GM19397 (cell line): ENCODE data around the gene IL21R.
"Not testable (repeated sequence)": the region's sequence is repeated elsewhere in the genome, so short reads cannot be mapped to it uniquely, and the experiment has no call there.

ENCODE experiments used
- ATAC-seq: cut with Tn5 transposase; IDR thresholded peaks from one replicate; pipeline ENCODE4 v1.9.1; 2021; ENCODE audit warnings: mild to moderate bottlenecking, moderate library complexity; ENCODE audit not compliant: unreplicated experiment

The IL21R gene

DNA sequence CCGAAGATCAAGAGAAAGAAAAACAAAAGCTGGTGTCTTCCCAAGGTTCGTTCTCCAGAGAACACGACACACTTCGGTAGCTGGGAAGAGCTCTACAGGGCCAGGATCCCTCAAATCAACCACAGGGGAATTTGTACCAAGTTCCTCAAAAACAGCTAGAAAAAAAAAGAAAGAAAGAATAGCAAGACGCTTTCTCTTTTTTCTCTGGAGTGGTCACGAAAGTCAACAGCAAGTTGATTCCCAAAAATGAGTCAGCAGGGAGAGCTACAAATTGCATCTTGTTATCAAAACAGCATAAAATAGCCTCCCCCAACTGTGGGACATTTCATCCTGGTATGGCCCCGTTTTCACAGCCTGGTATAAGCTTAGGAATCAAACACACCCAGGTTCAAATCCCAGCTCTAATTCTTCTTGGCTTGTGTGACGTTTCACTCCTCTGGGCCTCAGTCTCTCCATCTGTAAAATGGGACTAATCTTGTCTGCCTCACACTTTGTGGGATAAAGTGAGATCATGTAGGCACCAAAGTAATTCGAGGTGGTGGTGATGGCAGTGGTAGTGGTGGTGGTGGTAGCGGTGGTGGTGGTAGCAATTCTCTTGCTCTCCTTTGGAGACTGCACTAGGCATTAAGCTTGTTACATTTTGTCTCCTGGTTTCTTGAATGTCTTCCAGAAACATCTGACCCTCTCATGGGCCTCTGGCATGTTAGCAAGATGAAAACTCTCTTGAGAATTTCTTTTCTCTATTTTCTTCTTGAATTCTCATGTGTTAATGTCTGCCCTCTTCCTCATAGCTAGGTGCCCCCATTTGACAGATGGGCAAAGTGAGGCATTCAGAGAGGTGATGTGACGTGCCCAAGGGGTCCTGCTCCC lies 988 bp upstream of the IL21R start:
- no peak for ATAC-seq

DNA sequence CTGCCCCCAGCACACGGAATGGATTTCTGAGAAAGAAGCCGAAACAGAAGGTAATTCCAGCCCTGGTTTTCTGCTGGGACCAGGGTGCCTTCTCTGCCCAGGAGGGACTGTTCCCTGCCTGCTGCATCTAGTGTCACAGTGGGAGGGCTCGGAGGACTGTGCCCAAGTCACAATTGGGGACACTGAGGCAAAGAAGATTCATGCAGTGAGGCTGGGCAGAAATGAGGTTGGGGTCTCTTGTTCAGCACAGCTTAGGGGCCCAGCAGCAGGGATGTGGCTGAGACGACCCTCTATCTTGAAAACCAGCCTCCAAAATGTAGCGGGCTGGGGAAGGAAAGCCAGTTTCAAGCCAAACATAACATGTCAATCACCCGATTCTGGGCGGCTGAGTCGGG lies 592 bp downstream of the IL21R start:
- no peak for ATAC-seq

DNA sequence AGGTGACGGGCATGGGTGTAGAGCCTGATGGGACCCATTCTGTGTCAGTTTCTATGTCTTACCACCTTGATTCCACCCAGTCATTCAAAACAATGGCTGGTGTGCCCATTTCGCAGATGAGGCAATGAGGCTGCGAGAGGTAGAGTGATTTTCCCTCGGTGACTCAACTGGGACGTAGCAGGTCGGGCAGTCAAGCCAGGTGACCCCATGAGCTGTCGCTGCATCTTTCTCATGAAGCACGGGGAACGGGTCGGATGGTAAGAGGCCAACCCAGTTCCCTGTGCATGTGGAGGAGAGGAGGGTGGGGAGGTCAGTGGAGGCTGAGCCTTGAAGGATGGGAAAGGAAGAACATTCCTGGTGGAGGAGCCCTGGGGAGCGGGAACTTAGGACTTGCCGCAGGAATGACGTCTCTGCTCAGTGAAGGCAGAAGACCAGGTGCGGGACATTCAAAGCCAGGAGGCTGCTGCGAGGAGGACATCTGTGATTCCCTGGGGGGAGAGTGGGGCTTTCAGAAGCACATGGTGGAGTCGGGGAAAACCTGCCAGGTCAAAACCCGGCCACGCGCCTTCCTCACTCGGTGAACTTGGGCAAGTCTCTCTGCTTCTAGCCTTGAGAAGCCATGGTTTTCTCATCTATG lies 1.1 kb downstream of the IL21R start:
- ATAC-seq: no peak

DNA sequence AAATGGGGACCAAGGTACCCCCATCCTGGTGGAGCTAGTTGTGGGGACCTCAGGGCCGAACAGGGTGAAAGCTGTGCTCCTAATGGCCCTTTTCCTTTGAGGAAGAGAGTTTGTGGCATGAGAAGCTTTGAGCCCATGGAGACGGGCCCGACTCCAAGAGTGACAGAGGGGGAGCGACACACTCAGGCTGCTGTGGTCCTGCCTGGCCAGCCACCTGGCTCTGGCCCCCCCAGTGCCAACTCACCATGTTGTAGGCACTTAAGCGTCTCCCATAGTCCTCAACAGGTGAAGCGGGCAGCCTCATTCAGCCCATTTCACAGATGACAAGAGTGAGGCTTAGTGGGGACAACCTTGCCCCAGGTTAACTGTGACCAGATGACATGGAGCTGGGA lies 1.6 kb downstream of the IL21R start:
- no peak for ATAC-seq

DNA sequence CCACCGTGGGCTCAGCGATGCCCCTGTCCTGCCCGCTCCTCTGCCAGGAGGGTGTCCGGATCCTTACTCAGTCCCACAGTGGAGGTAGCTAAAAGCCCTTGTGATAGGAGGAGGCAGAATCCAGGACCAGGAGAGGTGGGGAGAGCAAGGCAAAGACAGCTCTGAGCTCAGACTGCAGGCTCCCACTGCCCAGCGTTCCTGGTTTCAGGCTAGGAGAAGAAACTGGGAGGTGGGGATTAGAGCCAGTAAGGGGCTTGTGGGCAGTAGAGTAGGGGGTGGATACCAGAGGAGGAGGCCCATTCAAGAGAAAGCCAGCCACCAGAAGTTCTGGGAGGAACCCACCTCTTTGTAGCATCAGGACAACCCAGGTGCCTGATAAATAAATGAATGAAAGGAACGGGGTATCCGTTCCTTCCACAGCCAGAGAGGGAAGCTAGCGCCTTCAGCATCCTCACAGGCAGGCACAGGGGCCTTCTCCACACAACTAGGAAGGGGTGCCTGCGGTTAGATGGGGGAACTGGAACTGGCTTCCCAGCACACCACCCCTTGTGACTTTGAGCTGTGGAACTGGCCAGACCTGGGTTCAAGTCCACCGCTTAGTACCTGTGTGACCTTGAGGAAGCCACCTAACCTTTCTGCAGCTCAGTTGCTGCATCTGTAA lies 2.3 kb downstream of the IL21R start:
- no peak for ATAC-seq

DNA sequence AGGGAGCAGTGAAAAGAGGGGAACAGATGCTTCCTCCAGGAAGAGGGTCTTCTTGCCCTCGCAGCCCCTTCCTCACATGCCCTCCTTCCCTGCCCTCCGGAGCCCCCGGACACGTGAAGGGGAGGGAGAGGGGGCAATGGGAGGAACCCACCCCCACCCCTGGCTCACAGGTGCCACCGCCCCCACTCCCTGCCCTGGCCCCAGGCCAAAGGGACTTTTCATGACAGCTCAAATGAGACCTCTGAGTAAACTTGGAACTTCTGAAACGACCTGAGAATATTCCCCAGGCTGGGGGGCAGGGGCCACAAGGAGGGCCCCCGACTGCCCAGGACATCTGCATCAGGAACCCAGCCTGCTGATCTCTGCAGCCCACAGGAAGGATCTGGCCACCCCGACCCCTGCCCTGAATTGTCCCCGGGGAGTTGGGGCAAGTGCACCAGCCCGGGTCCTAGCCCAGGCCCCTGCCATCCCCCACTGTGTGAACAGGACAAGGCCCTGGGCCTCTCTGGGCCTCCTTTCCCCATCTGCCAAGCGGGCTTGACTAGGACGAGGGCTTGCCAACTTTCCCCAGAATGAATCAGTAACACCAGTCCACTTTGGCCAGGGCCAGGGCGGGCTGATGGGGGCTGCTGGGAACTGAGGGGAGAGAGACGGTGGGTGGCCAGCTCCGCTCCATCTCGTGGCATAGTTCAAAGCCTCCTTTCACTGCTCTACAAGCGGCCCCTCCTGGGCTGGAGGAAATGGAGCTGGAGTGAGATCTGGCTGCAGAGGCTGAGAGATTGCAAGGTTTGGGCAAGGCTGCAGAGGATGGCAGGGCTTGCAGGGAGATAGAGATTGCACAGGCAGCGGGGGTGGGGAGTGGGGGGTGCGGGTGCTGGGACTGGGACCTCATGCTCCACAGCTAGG lies 3.8 kb downstream of the IL21R start:
- ATAC-seq: no peak

DNA sequence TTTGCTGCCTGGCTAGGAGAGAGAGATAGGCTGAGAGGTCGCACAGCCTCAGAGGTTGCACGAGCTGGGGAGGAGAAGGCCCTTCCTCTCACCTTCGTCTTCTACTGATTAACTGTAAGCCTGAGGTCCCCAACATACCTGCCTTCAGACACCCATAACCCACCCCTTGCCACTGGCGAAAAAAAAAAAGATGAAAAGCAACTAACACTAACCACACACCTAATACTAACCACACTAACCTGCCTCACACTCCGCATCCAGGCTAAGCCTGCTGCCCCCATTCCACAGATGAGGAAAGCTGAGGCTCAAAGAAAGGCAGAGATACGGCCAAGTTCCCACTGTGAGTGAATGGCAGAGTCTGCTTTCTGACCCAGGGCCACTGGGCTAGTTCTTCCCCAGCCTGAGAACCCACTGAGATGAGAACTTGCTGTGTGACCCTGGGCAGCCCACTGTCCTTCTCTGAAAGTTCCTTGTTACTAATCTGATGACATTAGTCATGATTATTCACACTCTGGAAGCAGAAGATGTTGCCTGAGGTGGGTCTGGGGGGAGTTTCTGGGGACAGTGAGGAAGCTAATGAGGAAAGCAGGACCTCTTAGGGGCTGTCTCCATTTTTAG lies 4.6 kb downstream of the IL21R start:
- ATAC-seq: no peak

DNA sequence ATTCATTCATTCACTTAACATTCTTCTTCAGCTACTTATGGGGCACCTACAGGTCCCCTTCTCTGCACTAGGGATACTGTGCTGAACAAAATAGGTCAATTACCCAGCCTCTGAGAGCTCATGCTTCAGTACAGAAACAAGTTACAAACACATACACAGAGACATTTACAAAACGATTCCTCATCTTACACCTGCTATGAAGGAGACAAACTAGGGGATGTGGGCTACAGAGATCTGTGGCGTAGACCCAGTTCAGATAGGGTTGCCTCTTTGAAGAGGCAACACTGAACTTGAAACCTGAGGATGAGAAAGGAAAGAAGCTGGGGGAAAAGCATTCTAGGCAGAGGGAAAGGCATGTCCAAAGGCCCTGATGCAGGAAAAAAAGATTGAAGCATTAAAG lies 5.2 kb downstream of the IL21R start:
- no peak for ATAC-seq

DNA sequence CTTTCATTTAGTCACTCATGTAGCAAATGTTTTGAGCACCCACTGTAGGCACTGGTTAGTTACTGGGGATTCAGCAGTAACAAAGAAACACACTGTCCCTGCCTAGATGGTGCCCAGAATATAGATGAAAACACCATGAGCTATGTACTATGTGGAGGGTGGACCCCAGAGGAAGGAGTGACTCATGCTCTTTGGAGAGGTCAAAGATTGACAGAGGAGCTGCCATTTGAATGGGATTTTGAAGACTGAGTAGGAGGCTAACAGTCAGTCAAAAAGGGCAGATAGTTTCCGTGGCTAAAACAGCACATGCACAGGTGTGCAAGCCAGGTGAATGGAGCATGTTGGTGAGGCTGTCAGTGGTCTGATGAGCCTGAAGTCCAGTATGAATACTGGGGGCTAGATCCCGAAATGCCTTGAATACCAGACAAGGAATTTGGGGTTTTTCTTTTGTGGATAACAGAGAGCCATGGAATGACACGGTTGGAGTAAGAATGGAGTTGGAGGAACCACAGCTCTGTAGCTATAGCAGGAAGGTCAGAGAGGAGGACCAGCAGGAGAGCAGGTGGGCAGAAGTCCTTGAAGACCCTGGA lies 6.1 kb downstream of the IL21R start:
- no peak for ATAC-seq

DNA sequence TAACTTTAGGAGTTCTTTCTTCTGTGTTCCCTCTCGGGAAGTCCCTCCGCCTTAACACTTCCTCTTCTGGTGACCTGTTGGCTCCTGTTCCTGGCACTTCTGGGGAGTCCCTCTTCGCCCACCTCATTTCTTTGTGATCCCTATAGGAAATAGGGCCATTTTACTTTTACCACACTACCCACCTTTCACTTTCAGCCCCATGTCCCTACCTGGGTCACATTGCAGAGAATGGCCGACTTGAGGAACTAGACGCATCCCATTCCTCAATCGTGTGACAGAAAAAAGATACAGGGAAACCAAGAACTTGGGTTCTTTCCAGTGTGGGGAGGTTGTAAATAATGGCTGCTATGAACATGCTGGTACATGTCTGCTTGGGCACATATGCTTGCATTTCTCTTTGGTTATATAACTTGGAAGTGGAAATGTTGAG lies 6.6 kb downstream of the IL21R start:
- no peak for ATAC-seq

DNA sequence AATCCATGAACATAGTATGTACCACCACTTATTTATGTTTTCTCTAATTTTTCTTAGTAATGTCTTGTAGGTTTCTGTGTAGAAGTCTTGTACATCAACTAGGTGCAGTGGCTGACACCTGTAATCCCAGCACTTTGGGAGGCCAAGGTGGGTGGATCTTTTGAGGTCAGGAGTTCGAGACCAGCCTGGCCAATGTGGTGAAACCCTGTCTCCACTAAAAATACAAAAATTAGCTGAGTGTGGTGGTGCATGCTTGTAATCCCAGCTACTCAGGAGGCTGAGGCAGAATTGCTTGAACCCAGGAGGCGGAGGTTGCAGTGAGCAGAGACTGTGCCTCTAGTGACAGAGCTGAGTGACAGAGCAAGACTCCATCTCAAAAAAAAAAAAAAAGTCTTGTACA lies 8.0 kb downstream of the IL21R start:
- ATAC-seq: not testable (repeated sequence)

DNA sequence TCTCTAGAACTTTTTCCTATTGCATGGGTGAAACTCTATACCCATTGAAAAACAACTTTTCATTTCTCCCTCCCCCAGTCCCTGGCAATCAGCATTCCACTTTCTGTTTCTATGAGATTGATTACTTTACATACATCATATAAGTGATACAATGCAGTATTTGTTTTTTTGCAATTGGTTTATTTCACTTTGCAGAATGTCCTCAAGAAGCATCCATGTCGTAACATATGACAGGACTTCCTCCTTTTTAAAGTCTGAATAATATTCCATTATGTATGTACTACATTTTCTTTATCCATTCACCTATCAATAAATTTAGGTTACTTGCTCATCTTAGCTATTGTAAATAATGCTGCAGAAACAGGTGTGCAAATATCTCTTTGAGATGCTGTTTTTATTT lies 8.8 kb downstream of the IL21R start:
- ATAC-seq: no peak

DNA sequence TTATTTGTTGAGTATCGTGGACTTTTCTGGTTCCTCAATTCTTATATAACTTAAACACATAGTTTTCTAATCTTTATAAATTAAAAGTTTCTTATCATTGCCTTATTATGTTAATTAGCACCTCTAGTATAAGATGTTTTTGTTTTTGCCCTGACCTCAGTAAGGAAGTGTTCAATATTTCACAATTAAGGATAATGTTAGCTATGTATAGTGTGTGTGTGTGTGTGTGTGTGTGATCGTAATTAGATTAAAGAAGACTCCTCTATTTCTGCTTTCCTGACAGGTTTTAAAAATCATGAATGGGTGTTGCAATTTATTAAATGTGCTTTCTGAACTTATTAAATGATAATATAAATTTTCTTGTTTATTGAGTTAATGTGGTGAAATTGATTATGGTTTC lies 12.0 kb downstream of the IL21R start:
- ATAC-seq: no peak

DNA sequence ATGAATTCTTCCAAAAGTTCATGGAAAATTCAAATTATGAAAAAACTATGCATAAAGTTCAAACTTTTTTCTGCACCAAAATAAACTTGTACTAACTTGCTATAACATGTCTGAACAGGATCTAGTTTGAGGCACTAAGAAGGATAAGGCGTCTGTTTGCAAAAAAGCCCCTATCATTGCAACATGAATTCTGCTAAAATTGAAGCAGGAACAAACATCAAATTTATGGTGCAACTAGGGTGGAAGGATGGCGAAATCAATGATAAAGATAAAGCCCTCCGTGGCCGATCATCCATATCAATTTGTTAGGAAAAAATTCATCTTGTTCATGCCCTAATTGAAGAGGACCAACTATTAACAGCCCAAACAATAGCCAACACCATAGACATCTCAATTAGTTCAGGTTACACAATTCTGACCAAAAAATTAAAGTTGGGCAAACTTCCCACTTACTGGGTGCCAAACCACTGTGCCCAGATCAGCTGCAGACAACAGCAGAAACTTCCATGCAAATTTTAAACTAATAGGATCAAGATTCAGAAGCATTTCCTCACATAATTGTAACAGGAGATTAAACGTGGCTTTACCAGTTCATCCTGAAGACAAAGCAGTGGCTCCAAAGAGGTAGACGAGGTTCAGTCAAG lies 12.9 kb downstream of the IL21R start:
- no peak for ATAC-seq

DNA sequence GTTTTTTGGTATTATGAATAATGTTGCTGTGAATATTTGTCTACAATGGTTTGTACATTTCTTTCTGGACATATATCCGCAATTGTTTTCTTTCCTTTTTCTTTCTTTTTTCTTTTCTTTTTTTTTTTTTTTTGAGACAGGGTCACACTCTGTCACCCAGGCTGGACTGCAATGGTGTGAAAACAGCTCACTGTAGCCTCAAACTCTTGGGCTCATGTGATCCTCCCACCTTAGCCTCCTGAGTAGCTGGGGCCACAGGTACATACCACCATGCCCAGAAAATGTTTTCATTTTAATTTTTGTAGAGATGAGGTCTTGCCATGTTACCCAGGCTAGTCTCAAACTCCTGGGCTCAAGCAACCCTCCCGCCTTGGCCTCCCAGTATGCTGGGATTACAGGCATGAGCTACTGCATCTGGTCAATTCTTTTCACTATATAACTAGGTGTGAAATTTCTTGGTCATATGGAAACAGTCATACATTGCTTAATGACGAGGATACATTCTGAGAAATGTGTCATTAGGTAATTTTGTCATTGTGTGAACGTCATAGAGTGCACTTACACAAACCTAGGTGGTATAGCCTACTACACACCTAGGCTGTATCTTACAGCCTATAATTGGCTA lies 15.2 kb downstream of the IL21R start:
- ATAC-seq: no peak

DNA sequence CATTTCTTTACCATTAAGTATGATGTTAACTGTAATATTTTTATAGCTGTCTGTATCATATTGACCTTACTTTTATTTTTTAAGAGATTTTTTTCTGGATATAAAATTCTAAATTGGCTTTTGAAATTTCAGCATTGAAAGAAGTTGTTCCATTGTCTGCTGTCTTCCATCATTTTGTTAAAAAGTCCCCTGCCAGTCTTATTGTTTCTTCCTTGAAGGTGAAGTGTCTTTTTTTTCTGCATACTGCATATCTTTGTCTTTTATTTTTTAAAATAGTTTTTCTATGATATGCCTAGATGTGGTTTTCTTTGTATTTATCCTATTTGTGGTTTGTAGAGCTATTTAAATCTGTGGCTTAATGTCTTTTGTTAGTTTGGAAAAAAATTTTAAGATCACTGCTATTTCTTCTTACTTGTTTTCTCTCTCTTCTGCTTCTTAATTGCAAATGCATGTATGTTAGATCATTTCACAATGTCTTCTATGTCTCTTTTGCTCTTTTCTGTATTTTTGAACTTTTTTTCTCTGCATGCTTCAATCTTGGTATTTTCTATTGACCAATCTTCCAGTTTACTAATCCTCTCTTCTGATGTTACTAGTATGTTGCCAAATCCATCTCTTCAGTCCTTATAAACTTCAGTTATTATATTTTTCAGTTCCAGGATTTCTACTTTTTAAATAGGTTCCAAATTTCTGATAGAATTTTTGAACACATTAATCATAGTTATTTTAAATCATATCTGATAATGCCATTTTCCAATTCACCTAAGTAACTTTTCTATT lies 20.2 kb downstream of the IL21R start:
- ATAC-seq: no peak

DNA sequence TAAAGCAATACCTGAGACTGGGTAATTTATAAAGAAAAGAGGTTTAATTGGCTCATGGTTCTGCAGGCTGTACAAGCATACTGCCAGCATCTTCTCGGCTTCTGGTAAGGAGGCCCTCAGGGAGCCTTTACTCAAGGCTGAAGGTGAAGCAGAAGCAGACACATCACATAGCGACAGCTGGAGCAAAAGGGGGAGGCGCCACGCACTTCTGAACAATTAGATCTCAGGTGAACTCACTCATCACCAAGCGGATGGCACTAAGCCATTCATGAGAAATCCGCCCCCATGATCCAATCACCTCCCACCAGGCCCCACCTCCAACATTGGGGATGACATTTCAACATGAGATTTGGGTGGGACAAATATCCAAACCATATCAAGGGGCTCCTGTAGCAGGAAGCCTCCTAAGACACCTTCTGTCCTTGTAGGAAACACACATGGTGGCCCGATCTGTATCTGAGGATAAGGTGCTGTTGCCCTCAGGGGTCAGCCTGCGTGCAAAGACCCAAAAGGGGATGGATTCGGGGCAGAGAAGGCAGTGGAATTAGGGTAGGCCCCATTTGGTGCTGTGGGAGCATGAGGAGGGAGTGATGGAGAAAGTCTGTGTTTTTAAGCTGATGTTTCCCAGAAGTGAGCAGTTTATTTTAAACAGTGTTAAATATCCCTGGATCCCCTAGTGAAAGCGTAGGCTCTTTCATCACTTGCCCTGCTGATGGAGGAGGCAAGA lies 23.0 kb downstream of the IL21R start:
- ATAC-seq: no peak

DNA sequence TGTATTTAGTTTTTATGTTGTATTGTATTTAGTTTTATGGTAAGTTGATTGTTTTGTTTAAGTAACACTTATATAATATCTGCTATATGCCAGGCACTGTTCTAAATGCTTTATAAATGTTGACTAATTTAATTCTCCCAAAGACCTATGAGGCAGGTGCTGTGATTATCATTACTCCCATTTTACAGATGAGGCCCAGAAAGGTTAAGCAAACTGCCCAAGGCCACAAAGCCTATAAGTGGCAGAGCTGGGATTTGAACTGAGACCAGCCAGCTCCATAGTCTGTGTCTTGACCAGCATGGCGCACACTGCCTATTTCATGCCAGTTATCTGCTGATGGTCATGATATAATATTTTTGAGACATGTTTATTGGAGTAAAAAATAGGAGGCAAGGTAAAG lies 24.0 kb downstream of the IL21R start:
- ATAC-seq: no peak
